K562 (cell line): ENCODE data around the gene TMEM121. TPM values are rescaled to one million over a fixed set of nuclear protein-coding genes. Genes with fewer than 3 reads are reported as not detected.

Experiments
- CTBP1 ChIP-seq: fragments of 450-650 bp; IDR thresholded peaks from 2 replicates; pipeline ENCODE4 v1.6.1; 2016; ENCODE audit warnings: borderline replicate concordance
- DDX20 ChIP-seq: fragments of 450-650 bp; IDR thresholded peaks from 2 replicates; pipeline ENCODE4 v1.6.1; 2016; ENCODE audit warnings: missing genetic modification characterization, low read depth, mild to moderate bottlenecking, missing compliant biosample characterization, moderate library complexity
- E2F1 ChIP-seq: sonication (generic); formaldehyde crosslinking; IDR thresholded peaks from 2 replicates; pipeline ENCODE4 v1.8.1; 2023; ENCODE audit warnings: mild to moderate bottlenecking, missing genetic modification reagents, moderate library complexity
- FOXK2 ChIP-seq, 2 experiments: fragments of 450-650 bp; IDR thresholded peaks in 1 of 2; conservative IDR thresholded peaks in 1 of 2; 2 replicates each; pipeline ENCODE4 v1.6.1; 2016; ENCODE audit warnings: low read depth in 2 of 2, mild to moderate bottlenecking in 1 of 2
- GATAD2A ChIP-seq: fragments of 450-650 bp; IDR thresholded peaks from 2 replicates; pipeline ENCODE4 v1.6.1; 2017
- IFI16 ChIP-seq: fragments of 250-450 bp; sonication (Bioruptor Pico); IDR thresholded peaks from 2 replicates; pipeline ENCODE4 v2.1.2; 2022; ENCODE audit warnings: mild to moderate bottlenecking, inconsistent platforms
- KDM4B ChIP-seq, 2 experiments: fragments of 450-650 bp in 1 of 2; sonication (generic) in 1 of 2; IDR thresholded peaks; 2 replicates each; pipeline ENCODE4 v1.6.1; 2016 to 2017; ENCODE audit warnings: borderline replicate concordance in 2 of 2, antibody characterized with exemption in 1 of 2, low read depth in 1 of 2, mild to moderate bottlenecking in 1 of 2
- MYBL2 ChIP-seq, 2 experiments: fragments of 450-650 bp in 1 of 2; sonication (generic) in 1 of 2; formaldehyde crosslinking in 1 of 2; IDR thresholded peaks; 2 replicates each; pipeline versions ENCODE4 v1.6.1 to v1.8.1; 2017 to 2022; ENCODE audit warnings: borderline replicate concordance in 1 of 2, inconsistent platforms in 1 of 2, low read depth in 1 of 2, mild to moderate bottlenecking in 1 of 2, missing genetic modification reagents in 1 of 2, moderate library complexity in 1 of 2
- NR2C1 ChIP-seq, 2 experiments: fragments of 450-650 bp; IDR thresholded peaks; 2 replicates each; pipeline ENCODE4 v1.6.1; 2017; ENCODE audit warnings: mild to moderate bottlenecking in 2 of 2, antibody characterized with exemption in 1 of 2, inconsistent platforms in 1 of 2, missing compliant biosample characterization in 1 of 2, missing genetic modification characterization in 1 of 2
- PHF8 ChIP-seq: fragments of 200-600 bp; sonication (generic); IDR thresholded peaks from 2 replicates; pipeline ENCODE4 v1.6.1; 2012; ENCODE audit warnings: mixed run types, mild to moderate bottlenecking, inconsistent platforms, low read length, moderate library complexity, borderline replicate concordance
- RFX7 ChIP-seq: fragments of 250-450 bp; sonication (Bioruptor Pico); IDR thresholded peaks from 2 replicates; pipeline ENCODE4 v1.5.1; 2021; ENCODE audit warnings: mild to moderate bottlenecking
- SREBF1 ChIP-seq: fragments of 150-350 bp; IDR thresholded peaks from 2 replicates; pipeline ENCODE4 v1.6.1; 2014; ENCODE audit warnings: antibody characterized with exemption, low read depth, low read length, borderline replicate concordance
- polyA plus RNA-seq, 8 experiments: library from polyadenylated mRNA; depleted of rRNA in 4 of 8; stranded (reverse) in 5 of 8; unstranded in 3 of 8; fragments of >200 nt; fragmentation: Nextera tagmentation in 2 of 8; fragmentation: Illumina TruSeq in 1 of 8; extraction: Ambion mirVana in 2 of 8; extraction: Trizol in 1 of 8; gene quantifications; 2 replicates each; pipeline versions ENCODE4 v1.2.1 to v1.2.3, GENCODE V29; 2011 to 2014; ENCODE audit warnings: inconsistent platforms in 1 of 8, missing spikeins in 1 of 8
- total RNA-seq, 7 experiments: library from RNA; depleted of rRNA in 6 of 7; stranded (reverse); fragments of >200 nt in 6 of 7; fragmentation: Illumina TruSeq in 2 of 7; extraction: Trizol in 2 of 7; gene quantifications; 2 replicates each; pipeline versions ENCODE4 v1.2.1 to v1.2.3, GENCODE V29; 2011 to 2021; ENCODE audit warnings: low replicate concordance in 1 of 7
- TF ChIP-seq, protein P1 (sequence below): fragments of 200-800 bp; sonication (Bioruptor generic); IDR thresholded peaks from 2 replicates; pipeline ENCODE4 v1.6.1; 2017; ENCODE audit warnings: missing genetic modification characterization, missing compliant biosample characterization
- TF ChIP-seq, protein P2 (sequence below): IDR thresholded peaks from 2 replicates; pipeline ENCODE4 v1.6.1; 2011; ENCODE audit warnings: borderline replicate concordance, low read depth, mild to moderate bottlenecking, moderate library complexity, low read length; ENCODE audit not compliant: insufficient read depth, poor library complexity, severe bottlenecking
- TF ChIP-seq, protein P3 (sequence below): fragments of 450-650 bp; IDR thresholded peaks from 2 replicates; pipeline ENCODE4 v1.6.1; 2018; ENCODE audit warnings: mild to moderate bottlenecking, low read depth; ENCODE audit not compliant: partially characterized antibody
- TF ChIP-seq, protein P4 (sequence below), 2 experiments: fragments of 450-650 bp; conservative IDR thresholded peaks; 2 replicates each; pipeline ENCODE4 v1.6.1; 2017; ENCODE audit warnings: mild to moderate bottlenecking in 2 of 2, moderate library complexity in 2 of 2
- TF ChIP-seq, protein P5 (sequence below): fragments of 450-650 bp; IDR thresholded peaks from 2 replicates; pipeline ENCODE4 v1.6.1; 2016

TMEM121 gene
- total and polyA plus RNA-seq, 9 of the 15 experiments (the other 6 are each of a cell fraction or from before 2014, with no cell fraction given) = 0.31 to 0.36 TPM; not detected in 7

DNA sequence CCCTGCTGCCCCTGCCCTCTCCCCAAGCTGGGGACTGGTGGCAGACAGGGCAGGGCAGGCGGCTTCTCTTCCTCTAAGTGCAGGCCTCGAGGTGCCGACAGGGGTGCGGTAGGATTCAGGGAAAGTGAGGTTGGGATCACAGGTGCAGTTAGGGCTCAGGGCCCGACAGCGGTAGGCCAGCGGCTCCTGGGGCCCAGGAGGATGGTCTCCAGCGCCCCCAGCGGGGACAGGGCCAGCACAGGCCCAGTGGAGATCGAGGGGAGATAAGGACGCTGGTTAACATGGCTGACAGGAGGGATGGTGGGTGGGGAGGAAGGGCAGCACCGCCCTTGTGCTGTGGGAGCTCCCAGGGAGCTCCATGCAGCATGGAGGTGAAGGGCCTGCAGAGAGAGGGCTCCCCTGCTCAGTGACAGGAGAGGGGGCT lies 40.6 kb upstream of the TMEM121 start (continued):
- TF ChIP-seq, protein P1, sequence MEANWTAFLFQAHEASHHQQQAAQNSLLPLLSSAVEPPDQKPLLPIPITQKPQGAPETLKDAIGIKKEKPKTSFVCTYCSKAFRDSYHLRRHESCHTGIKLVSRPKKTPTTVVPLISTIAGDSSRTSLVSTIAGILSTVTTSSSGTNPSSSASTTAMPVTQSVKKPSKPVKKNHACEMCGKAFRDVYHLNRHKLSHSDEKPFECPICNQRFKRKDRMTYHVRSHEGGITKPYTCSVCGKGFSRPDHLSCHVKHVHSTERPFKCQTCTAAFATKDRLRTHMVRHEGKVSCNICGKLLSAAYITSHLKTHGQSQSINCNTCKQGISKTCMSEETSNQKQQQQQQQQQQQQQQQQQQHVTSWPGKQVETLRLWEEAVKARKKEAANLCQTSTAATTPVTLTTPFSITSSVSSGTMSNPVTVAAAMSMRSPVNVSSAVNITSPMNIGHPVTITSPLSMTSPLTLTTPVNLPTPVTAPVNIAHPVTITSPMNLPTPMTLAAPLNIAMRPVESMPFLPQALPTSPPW = peak; percentile 44; the same call in 1 of the 2 replicates
- TF ChIP-seq DDX20 (tag) = no peak
- peak; percentile 14; the same call in 1 of the 2 replicates for TF ChIP-seq CTBP1
- no peak for TF ChIP-seq PHF8
- TF ChIP-seq NR2C1 (IDR thresholded peaks at IDR 0.05) = no peak
- no peak for TF ChIP-seq NR2C1 (tag; IDR thresholded peaks at IDR 0.05)
- TF ChIP-seq, protein P2, sequence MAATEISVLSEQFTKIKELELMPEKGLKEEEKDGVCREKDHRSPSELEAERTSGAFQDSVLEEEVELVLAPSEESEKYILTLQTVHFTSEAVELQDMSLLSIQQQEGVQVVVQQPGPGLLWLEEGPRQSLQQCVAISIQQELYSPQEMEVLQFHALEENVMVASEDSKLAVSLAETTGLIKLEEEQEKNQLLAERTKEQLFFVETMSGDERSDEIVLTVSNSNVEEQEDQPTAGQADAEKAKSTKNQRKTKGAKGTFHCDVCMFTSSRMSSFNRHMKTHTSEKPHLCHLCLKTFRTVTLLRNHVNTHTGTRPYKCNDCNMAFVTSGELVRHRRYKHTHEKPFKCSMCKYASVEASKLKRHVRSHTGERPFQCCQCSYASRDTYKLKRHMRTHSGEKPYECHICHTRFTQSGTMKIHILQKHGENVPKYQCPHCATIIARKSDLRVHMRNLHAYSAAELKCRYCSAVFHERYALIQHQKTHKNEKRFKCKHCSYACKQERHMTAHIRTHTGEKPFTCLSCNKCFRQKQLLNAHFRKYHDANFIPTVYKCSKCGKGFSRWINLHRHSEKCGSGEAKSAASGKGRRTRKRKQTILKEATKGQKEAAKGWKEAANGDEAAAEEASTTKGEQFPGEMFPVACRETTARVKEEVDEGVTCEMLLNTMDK = peak; percentile 51
- TF ChIP-seq, protein P3, sequence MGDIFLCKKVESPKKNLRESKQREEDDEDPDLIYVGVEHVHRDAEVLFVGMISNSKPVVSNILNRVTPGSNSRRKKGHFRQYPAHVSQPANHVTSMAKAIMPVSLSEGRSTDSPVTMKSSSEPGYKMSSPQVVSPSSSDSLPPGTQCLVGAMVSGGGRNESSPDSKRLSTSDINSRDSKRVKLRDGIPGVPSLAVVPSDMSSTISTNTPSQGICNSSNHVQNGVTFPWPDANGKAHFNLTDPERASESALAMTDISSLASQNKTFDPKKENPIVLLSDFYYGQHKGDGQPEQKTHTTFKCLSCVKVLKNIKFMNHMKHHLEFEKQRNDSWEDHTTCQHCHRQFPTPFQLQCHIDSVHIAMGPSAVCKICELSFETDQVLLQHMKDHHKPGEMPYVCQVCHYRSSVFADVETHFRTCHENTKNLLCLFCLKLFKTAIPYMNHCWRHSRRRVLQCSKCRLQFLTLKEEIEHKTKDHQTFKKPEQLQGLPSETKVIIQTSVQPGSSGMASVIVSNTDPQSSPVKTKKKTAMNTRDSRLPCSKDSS = no peak
- TF ChIP-seq, protein P4, sequence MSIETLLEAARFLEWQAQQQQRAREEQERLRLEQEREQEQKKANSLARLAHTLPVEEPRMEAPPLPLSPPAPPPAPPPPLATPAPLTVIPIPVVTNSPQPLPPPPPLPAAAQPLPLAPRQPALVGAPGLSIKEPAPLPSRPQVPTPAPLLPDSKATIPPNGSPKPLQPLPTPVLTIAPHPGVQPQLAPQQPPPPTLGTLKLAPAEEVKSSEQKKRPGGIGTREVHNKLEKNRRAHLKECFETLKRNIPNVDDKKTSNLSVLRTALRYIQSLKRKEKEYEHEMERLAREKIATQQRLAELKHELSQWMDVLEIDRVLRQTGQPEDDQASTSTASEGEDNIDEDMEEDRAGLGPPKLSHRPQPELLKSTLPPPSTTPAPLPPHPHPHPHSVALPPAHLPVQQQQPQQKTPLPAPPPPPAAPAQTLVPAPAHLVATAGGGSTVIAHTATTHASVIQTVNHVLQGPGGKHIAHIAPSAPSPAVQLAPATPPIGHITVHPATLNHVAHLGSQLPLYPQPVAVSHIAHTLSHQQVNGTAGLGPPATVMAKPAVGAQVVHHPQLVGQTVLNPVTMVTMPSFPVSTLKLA (conservative IDR thresholded peaks at IDR 0.05) = no peak
- no peak for TF ChIP-seq FOXK2 (conservative IDR thresholded peaks at IDR 0.05 in 1 of 2, IDR thresholded peaks at IDR 0.05 in 1 of 2; ENCODE audit: low read depth in 2 of 2)
- no peak for TF ChIP-seq E2F1 (CRISPR knock-in tag)
- TF ChIP-seq SREBF1 = no peak
- TF ChIP-seq RFX7 (CRISPR knock-in tag) = no peak
- no peak for TF ChIP-seq IFI16 (CRISPR knock-in tag)
- TF ChIP-seq KDM4B (IDR thresholded peaks at IDR 0.05; ENCODE audit: borderline replicate concordance in 2 of 2, low read depth in 1 of 2) = no peak
- no peak for TF ChIP-seq MYBL2 (IDR thresholded peaks at IDR 0.05; ENCODE audit: low read depth)
- TF ChIP-seq MYBL2 (CRISPR knock-in tag; IDR thresholded peaks at IDR 0.05; ENCODE audit: borderline replicate concordance) = no peak
- TF ChIP-seq, protein P5, sequence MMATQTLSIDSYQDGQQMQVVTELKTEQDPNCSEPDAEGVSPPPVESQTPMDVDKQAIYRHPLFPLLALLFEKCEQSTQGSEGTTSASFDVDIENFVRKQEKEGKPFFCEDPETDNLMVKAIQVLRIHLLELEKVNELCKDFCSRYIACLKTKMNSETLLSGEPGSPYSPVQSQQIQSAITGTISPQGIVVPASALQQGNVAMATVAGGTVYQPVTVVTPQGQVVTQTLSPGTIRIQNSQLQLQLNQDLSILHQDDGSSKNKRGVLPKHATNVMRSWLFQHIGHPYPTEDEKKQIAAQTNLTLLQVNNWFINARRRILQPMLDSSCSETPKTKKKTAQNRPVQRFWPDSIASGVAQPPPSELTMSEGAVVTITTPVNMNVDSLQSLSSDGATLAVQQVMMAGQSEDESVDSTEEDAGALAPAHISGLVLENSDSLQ = peak; percentile 51
- TF ChIP-seq GATAD2A = no peak
